HCEC 1CT (cell line): ENCODE results near the gene LMOD1.
"Not testable (repeated sequence)": the region's sequence is repeated elsewhere in the genome, so short reads cannot be mapped to it uniquely, and the experiment has no call there.

ENCODE experiments used
- DNase-seq: peaks from one replicate; pipeline ENCODE4 v3.0.0-alpha.2; 2017

The LMOD1 gene

DNA sequence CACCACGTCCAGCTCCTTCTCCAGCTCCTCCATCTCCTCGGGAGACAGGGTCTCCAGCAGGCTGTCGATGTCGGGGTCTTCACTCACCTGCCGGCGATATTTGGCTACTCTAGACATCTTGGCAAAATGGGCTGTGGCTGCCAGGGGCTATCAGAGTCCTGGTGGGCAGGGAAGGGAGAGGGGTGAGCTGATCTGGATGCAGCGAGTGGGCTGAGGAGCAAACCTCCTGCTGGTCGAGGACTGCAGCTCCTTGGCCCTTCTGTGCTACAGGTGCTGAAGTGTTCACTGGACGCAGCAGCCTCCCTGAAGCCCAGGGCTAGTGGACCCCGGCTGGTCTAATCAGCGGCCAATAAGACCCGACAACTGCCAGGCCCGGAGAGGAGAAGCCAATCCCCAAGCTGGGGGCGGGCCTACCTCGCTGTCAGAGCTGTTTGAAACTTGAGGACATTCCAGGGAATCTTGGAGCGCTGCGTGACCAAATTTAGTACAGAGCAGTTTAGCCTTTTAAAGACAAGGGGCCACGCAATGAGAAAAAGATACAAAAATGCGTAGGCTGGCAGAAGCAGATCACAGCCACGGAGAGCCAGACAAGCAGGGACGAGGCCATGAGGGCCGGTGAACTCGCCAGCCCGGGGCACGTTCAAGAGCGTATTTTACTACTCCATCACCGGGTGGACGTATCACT lies at the start of gene LMOD1:
LMOD1 (minus strand) TSS at position 325 of the 685 bp plus-strand sequence; CDS start at position 117, 208 bp downstream.
- peak; percentile 90 for DNase-seq

DNA sequence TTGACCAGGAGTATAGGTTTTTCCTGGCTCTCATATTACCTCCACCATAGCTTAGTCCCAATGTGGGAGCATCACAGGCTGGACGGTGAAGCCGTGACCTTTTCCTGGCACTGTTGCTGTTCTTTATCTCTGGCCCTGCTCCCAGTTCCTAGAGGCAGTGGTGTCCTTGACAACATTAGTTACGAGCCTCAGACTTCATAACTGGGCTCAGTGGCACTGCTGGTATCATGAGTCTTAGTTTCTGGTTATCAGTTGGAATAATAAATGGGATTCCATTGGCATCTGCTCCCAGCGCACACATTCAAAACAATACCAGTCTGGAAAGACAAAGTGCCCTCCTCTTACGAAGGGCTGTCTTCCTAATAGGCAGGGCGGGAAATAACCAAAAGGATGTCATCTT lies 44.1 kb upstream of the LMOD1 start:
- no peak for DNase-seq

DNA sequence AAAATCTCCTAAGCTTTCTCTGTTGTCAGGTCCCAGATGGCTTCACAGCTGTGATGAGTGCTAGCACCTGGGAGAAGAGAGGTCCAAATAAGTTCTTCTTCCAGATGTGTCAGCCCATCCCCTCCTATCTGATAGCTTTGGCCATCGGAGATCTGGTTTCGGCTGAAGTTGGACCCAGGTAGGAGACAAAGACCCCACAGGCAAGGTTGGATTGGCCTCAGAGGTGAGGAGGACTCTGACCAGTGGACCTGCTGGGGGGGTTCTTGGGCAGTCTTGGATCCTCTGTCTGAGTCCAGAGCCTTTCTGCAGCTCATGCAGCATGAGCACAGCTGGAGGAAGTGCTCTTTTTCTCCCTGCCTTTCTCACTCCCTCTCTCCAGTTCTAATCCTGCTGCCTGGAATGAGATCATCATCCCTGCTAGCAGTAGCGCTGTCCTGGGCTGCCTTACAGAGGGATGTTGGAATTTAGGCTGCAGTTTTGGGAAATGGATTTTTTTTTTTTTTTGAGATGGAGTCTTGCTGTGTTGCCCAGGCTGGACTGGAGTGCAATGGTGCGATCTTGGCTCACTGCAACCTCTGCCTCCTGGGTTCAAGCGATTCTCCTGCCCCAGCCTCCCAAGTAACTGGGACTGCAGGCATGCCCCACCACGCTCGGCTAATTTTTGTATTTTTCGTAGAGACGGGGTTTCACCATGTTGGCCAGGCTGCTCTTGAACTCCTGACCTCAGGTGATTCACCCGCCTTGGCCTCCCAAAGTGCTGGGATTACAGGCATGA lies 43.2 kb upstream of the LMOD1 start:
- DNase-seq, result no peak

DNA sequence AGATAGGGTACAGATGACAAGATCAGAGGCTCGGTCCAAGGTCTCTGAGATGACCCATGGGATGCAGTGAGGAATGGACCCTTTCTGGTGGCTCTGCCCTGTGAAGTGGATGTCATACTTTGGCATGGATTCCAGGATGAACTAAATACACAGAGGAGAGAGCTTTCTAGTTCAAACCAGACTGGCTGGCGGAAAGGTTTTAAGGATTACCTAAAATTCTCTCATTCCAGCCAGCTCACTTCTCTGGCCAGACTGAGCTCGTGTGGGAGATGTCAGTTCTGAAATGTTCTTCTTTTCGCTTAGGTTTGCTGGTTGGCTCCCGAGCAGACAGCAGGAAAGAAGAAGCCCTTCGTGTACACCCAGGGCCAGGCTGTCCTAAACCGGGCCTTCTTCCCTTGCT lies 42.3 kb upstream of the LMOD1 start:
- DNase-seq, result no peak

DNA sequence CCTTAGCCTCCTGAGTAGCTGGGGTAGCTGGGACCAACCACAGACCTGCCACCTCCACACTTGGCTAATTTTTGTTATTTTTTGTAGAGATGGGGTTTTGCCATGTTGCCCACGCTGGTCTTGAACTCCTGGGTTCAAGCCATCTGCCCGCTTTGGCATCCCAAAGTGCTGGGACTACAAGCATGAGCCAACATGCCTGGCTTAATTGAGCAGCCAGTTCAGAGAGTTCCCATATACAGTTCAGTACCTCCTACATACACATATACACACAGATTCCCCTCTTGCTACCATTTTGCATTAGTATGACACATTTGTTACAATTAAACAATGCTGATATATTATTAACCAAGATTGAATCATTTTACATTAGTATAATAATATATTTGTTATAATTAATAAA lies 39.0 kb upstream of the LMOD1 start:
- no peak for DNase-seq

DNA sequence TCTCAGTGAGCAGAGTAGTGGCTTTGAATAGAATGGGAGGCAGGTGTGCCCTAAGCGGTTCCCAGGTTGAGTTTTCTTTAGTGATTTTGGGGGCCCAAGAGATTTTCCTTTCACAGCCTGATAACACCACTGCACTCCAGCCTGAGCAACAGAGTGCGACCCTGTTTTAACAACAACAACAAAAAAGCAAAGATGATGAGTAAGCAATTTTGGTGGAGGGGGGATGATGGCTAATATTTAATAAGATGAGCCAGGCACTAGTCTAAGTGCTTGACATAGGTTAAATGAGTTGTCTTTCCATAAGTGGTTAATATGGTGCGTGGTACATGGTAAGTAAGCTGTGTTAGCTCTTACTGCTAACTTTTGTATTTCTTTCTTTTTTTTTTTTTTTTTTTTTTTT lies 38.1 kb upstream of the LMOD1 start:
- no peak for DNase-seq

DNA sequence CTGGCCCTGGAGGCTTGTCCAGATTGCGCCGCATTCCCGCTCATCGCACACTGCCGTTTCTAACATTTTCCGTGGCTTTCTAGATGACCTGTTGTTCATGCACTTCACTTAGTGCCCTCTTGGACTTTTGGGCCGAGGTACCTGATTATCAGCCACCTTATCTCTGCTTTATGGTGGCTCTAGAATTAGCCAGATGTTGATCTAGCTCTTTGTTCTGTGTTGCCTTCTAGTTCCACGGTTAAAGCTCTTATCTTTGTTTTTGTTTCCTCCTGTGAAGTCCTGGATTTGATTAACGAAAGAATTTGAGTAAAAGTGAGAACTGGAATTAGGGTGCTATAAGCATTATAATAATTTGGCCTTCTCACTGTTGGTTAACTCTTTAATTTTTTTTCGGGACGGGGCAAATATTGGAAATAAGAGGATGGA lies 37.0 kb upstream of the LMOD1 start:
- DNase-seq, result no peak

DNA sequence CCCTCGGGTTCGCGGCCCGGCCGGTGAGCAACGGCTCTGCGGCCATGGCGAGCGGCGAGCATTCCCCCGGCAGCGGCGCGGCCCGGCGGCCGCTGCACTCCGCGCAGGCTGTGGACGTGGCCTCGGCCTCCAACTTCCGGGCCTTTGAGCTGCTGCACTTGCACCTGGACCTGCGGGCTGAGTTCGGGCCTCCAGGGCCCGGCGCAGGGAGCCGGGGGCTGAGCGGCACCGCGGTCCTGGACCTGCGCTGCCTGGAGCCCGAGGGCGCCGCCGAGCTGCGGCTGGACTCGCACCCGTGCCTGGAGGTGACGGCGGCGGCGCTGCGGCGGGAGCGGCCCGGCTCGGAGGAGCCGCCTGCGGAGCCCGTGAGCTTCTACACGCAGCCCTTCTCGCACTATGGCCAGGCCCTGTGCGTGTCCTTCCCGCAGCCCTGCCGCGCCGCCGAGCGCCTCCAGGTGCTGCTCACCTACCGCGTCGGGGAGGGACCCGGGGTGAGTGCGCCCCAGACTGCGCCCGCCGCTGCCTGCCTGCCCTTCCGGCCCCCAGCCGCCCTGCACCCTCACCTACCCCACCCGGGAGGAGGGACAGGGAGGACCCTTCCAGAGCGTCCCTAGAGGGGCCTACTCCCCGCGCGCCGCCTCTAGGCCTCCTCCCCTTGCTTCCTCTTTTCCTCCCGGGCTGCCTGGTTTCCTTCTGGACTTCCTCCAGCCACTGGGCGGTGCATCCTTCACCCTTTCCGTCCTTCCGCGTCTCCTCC lies 36.5 kb upstream of the LMOD1 start, which contains the start of gene RNPEP:
RNPEP (plus strand) TSS at position 26 of the 757 bp plus-strand sequence; CDS start at position 45, 19 bp downstream.
- peak; percentile 84 for DNase-seq

DNA sequence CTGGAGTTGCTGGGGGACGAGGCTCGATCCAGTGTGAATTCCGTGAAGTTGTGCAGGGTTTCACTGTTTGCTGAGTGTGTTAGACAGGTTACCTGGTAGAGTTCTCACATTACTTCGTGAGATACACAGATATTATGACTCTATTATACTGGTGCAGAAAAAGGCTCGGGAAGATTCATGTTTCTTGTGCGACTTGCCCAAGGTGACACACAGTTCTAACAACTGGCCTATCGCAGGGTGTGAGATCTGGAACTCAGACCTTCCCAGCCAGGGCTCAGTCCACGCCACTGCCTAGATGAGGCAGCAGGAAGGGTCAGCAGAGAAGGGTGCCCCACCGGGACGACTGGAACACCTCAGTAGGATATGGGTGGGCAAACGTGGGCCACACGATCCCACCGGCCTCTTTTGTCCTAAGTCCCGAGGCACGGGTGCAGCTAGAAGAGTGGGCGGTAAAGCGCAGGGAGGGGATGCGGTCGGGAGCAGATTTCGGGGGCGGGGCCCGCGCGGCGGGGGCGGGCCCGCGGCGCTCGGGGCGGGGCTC lies 35.8 kb upstream of the LMOD1 start:
- no peak for DNase-seq

DNA sequence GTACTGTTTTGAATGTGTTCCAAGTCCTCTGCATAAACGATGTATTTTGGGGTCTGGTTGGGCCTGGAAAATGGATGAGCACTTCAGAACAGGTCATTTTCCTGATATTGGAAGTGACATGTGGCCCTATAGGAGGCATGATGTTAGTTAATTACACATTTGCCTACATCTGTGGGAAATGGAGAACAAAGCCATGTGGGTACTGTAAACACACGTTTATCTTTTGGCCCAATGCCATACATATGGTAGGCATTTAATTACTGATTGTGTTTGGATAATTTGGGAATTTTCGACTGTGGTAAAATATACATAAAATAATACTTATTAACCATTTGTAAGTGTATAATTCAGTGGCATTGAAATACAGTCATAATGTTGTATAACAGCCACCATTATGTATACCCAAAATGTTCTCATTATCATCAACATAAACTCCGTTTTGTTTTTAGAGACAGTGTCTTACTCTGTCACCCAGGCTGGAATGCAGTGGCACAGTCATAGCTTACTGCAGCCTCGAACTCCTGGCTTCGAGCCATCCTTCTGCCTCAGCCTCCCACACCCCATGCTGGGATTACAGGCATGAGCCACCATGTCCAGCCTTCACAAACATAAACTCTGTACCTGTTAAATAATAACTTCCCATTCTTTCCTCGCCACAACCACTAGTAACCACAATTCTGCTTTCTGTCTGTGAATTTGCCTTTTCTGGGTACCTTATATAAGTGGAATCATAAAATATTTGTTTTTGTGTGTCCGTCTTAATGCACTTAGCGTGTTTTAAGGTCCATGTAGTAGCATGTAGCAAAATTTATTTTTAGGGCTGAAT lies 24.2 kb upstream of the LMOD1 start:
- DNase-seq, result no peak

DNA sequence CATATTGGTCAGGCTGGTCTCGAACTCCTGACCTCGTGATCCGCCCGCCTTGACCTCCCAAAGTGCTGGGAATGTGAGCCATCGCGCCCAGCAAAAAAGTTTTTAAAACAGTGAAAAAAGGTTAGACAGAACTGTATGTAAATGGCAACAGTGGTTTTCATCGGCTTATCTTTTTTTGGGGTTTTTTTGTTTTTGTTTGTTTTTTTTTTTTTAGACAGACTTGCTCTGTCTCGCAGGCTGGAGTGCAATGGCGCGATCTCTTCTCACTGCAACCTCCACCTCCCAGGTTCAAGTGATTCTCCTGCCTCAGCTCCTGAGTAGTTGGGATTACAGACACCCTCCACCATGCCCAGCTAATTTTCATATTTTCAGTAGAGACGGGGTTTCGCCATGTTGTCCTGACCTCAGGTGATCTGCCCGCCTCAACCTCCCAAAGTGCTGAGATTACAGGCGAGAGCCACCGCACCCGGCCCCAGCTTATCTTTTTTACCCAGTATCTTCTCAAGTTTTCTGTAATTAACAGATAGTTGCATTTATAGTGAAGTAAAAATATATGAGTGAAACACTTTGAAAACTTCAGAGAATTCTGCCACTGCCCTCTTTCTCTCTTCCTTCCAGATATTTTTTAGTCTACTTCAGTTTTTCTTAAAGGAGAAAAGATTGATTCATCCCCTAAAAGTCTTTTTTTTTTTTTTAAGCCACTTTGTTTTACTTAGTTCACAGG lies 22.0 kb upstream of the LMOD1 start:
- no peak for DNase-seq

DNA sequence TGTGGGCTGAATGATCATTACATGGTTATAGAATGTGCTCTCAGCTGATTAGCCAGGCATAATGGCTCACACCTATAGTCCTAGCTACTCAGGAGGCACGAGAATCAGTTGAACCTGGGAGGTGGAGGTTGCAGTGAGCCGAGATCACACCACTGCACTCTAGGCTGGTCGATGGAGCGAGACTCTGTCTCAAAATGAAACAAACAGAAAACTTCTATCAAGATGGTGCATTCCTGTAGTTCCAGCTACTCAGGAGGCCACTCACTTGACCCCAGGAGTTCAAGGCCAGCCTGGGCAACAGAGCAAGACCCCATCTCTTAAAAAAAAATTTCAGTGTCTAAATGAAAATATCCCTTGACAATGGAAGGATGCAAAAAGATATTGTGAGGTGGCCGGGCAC lies 19.8 kb upstream of the LMOD1 start:
- DNase-seq, result no peak

DNA sequence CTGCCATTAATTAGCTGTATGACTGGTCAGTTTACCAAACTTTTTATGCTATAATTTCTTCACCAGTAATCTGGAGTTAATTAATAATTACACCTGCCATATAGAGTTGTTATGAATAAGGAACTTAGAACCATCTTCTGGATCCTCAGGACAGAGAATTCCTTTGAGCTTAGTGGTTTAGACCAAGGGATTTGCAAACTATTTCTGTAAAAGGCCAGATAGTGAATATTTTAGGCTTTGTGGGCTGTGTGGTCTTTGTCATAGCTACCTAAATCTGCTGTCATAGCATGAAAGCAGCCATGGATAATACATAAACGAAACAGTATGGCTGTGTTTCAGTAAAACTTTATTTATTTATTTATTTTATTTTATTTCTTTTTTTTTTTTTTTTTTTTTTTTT lies 17.9 kb upstream of the LMOD1 start:
- DNase-seq, result peak; percentile 72

DNA sequence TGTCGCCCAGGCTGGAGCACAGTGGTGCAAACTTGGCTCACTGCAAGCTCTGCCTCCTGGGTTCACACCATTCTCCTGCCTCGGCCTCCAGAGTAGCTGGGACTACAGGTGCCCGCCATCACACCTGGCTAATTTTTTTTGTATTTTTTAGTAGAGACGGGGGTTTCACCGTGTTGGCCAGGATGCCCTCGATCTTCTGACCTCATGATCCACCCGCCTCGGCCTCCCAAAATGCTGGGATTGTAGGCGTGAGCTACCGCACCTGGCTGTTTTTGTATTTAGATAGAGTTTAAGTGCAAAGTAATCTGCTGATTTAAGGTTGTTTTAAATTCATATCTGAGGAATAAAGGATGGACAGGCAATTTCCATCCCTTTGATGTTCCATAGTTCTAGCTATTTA lies 16.0 kb upstream of the LMOD1 start:
- not testable (repeated sequence) for DNase-seq

DNA sequence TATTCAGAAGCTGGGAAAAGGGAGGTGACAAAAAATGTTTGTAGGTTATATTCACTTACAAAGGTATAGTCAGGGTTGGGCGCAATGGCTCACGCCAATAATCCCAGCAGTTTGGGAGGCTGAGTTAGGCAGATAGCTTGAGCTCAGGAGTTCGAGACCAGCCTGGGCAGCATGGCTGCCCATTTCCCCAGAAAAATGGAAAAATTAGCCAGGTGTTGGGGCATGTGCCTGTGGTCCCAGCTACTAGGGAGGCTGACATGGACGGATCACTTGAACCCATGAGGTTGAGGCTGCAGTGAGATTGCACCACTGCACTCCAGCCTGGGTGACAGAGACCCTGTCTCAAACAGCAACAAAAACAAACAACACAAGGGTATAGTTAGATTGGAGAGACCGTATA lies 12.0 kb upstream of the LMOD1 start:
- DNase-seq, result no peak

DNA sequence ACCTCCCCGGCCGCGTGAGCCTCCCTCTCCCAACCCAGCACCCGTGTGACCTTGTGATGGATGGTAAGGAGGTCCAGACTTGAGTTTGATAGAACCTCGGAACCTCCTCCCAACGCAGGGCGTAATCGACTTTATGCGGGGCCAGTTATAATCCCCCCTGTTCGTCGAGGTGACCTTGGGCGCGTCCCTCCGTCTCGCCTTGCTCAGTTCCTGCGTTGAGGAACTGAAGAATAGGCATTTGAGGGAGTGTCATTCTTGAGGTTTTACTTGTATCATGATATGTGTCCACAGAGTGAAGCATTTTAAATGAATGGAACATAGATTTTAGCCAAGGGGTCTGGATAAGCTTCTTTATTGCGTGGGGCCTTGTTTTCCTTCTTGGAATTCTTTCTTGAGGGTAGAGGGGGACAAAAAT lies 9.4 kb upstream of the LMOD1 start:
- DNase-seq, result no peak

DNA sequence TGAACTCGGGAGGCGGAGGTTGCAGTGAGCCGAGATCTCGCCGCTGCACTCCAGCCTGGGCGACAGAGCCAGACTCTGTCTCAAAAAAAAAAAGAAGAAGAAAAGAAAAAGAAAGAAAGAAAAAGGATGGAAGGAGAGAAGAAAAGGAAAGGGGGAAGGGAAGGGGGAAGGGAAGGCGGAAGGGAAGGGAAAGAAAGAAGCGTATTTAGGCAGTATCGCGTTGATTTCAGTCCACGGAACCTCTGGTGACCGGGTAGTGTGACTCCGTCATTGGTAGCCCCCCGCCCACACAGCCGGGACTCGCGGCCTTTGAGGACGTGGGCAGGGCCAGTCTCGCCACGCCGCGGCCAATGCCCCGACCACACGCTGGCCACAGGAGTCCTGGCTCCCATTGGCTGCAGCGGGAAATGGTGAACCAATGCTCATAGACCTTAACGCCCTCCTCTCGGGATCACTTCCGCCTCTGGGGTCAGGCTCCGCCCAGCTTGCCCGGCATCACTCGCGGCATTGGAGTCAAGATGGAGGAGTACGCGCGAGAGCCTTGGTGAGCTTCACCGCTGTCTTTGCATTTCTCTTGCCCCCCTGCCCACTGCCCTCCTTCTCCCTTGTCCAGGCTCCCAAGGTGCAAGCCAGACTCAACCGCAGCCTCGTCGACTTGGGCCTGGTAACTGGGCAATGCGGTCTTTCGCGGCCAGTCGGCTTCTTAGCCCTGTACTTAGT lies 8.8 kb upstream of the LMOD1 start, which contains the start of gene TIMM17A:
TIMM17A (plus strand) TSS at position 495 of the 720 bp plus-strand sequence; CDS start at position 519, 24 bp downstream.
- peak; percentile 99 for DNase-seq

DNA sequence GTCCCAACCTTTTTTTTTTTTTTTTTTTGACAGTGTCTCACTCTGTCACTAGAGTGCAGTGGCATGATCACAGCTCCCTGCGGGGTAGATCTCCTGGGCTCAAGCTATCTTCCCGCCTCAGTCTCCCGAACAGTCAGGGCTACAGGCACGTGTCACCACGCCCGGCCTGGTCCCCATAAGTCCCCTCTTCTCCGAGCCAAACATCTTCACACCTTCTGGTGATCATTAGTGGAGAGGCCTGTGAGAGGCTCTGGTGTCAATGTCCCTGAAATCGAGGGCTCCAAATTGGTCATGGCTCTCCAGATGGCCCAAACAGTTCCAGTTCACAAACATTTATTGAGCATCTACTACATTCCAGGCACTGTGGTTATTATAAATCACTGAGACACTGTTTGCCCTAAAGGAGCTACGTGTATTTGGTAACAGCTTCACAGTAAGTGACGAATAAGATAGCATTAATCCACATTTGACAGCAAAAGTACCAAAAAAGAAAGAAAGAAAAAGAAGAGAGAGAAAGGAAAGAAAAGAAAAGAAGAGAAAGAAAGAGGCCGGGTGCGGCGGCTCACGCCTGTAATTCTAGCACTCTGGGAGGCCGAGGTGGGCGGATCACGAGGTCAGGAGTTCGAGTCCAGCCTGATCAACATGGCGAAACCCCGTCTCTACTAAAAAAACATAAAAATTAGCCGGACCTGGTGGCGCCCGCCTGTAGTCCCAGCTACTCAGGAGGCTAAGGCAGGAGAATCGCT lies 8.1 kb upstream of the LMOD1 start:
- DNase-seq, result no peak

DNA sequence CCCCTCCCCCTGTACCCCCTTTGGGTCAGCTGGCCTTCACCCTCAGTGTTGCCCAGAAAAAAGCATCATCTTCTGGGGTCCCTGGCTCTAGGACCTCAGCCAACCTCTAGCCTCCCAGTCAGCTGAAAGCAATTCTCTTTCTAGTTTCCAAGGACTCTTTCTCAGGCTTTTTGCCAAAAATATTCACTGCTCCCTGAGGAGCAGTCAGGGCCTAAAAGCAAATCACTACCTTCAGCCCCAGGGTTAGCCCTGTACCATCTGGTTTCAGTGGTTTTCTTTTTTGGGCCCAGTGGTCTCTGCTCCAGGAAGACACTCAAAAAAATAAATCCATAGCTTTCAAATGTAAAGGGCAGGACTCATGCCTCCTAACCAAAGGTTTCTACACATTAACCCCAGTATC lies 3.1 kb upstream of the LMOD1 start:
- DNase-seq, result no peak

DNA sequence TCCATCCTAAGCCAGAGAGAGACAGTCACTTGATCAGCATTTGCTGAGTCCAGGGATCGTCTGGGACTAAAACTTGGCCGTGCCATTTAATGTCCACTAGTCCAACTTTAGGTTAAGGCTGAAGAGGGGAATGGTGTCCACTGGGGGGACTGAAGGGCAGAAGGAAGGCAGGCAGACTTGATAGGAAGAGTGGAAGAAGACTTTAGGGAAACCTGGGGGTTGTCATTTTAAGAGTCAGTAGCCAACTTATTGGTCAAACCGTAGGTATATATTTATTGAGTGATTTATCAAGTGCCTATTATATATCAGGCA lies 1.3 kb upstream of the LMOD1 start:
- DNase-seq, result peak; percentile 37
